Measurements from ENCODE around the gene PRLR.

GRCh38 chr5:35158622-35159369 lies 71.5 kb downstream of the PRLR start:
- TF ChIP-seq, protein P1, sequence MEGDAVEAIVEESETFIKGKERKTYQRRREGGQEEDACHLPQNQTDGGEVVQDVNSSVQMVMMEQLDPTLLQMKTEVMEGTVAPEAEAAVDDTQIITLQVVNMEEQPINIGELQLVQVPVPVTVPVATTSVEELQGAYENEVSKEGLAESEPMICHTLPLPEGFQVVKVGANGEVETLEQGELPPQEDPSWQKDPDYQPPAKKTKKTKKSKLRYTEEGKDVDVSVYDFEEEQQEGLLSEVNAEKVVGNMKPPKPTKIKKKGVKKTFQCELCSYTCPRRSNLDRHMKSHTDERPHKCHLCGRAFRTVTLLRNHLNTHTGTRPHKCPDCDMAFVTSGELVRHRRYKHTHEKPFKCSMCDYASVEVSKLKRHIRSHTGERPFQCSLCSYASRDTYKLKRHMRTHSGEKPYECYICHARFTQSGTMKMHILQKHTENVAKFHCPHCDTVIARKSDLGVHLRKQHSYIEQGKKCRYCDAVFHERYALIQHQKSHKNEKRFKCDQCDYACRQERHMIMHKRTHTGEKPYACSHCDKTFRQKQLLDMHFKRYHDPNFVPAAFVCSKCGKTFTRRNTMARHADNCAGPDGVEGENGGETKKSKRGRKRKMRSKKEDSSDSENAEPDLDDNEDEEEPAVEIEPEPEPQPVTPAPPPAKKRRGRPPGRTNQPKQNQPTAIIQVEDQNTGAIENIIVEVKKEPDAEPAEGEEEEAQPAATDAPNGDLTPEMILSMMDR (IDR thresholded peaks at IDR 0.05 in 8 of 11, conservative IDR thresholded peaks at IDR 0.05 in 3 of 11) = no peak
- no peak for TF ChIP-seq POLR2A (IDR thresholded peaks at IDR 0.05)
